H1 (cell line): ENCODE measurements around the gene SCP2. TPM values are rescaled to one million over a fixed set of nuclear protein-coding genes. Genes with fewer than 3 reads are reported as not detected.

Source experiments
- CBX5 ChIP-seq: fragments of 300-800, 300-1000 bp; sonication (generic); IDR thresholded peaks from 2 replicates; pipeline ENCODE4 v1.7.1; 2016; ENCODE audit warnings: antibody characterized with exemption, low read length, low read depth
- EZH2 ChIP-seq: fragments of 200-600 bp; sonication (generic); IDR thresholded peaks from 2 replicates; pipeline ENCODE4 v1.7.1; 2012; ENCODE audit warnings: low read depth, mild to moderate bottlenecking, moderate library complexity, low read length, inconsistent platforms; ENCODE audit not compliant: severe bottlenecking
- HDAC2 ChIP-seq, 2 experiments: fragments of 300-600 bp in 1 of 2; sonication (generic) in 1 of 2; IDR thresholded peaks; 2 replicates each; pipeline ENCODE4 v1.6.1; 2011 to 2012; ENCODE audit warnings: low read depth in 2 of 2, low read length in 2 of 2, mild to moderate bottlenecking in 2 of 2, moderate library complexity in 2 of 2, borderline replicate concordance in 1 of 2, inconsistent platforms in 1 of 2
- SP4 ChIP-seq: IDR thresholded peaks from 2 replicates; pipeline ENCODE4 v1.6.1; 2012; ENCODE audit warnings: low read length, inconsistent platforms
- TCF12 ChIP-seq: IDR thresholded peaks from 2 replicates; pipeline ENCODE4 v1.6.1; 2011; ENCODE audit warnings: low read depth, mild to moderate bottlenecking, low read length
- TEAD4 ChIP-seq: IDR thresholded peaks from 2 replicates; pipeline ENCODE4 v1.6.1; 2012; ENCODE audit warnings: low read depth, low read length, inconsistent platforms, mixed read lengths
- polyA plus RNA-seq, 7 experiments: library from polyadenylated mRNA; depleted of rRNA in 3 of 7; stranded (reverse) in 5 of 7; unstranded in 2 of 7; fragments of >200 nt in 5 of 7; fragments of 200-250 nt in 2 of 7; gene quantifications; 1 replicate in 5 of 7; 2 replicates in 1 of 7; 4 replicates in 1 of 7; pipeline versions ENCODE4 v1.2.1 to v1.2.3, GENCODE V29; 2011 to 2013; ENCODE audit warnings: missing spikeins in 2 of 7, mixed read lengths in 2 of 7
- total RNA-seq: library from RNA; stranded (reverse); fragmentation: NEBNext Ultra II Directional; extraction: Animal tissue kit (Norgen Biotek cat#: 25700); gene quantifications from 2 replicates; pipeline ENCODE4 v1.2.1, GENCODE V29; 2021

SCP2 gene
- total and polyA plus RNA-seq, 2 of the 8 experiments (the other 6 are each of a cell fraction or from before 2014, with no cell fraction given): 20.9 to 54.3 TPM

GRCh38 chr1:53092659-53093450 lies 165.8 kb downstream of the SCP2 start (continued):
- no peak for TF ChIP-seq CBX5
- no peak for TF ChIP-seq TEAD4
- no peak for TF ChIP-seq EZH2
- no peak for TF ChIP-seq HDAC2 (IDR thresholded peaks at IDR 0.05; ENCODE audit: borderline replicate concordance in 1 of 2, low read depth in 2 of 2, low read length in 2 of 2)
- no peak for TF ChIP-seq TCF12
- no peak for TF ChIP-seq SP4
